ENCODE data around the gene TAF12.
"Not testable (repeated sequence)": the region's sequence is repeated elsewhere in the genome, so short reads cannot be mapped to it uniquely, and the experiment has no call there.

Gene TAF12

GRCh38 chr1:28642847-28643635 is at the start of gene TAF12:
Gene TAF12, minus strand, starts transcription at chr1:28643067. Its CDS starts 20,986 bp downstream, at chr1:28622081.
- peak within 1 kb of the TSS; percentile 97 for H3K9ac ChIP-seq (ENCODE audit: insufficient read length)
- peak within 1 kb of the TSS; percentile 86 for H3K4me3 ChIP-seq
- H3K36me3 ChIP-seq (ENCODE audit: insufficient read depth, low read length): no peaks in the 10 kb centered on the region
- TF ChIP-seq FOXP2 (optimal IDR thresholded peaks at IDR 0.05; ENCODE audit: control extremely low read depth, extremely low read length, insufficient read depth) (peak; percentile 95), POLR2AphosphoS5 (IDR thresholded peaks at IDR 0.05; ENCODE audit: borderline replicate concordance, low read depth, low read length) (peak; percentile 99), EZH2 (IDR thresholded peaks at IDR 0.05) (no peak)
- no peaks in the 10 kb centered on the region for H3K9me3 ChIP-seq (ENCODE audit: low read depth, low read length)
- DNase-seq (ENCODE audit: low read depth, low spot score): peak; percentile 86
- H3K27ac ChIP-seq: peak within 1 kb of the TSS; percentile 93

DNA sequence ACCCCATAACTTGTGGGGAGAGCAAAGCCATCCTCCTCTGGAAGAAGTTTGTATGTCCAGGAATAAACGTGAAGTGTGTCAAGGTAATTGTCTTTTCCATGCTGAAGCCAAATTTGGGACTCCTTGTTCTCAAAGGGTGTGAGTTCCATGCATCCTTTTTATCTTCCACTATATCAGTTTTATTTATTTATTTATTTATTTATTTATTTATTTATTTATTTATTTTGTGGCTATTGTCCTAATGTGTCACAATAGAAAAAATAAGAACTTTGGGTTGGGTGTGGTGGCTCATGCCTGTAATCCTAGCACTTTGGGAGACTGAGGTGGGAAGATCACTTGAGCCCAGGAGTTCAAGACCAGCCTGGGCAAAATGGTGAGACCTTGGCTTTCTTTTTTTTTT is 48.8 kb upstream of the TAF12 start:
- H3K4me3 ChIP-seq; H3K9ac ChIP-seq (ENCODE audit: insufficient read length); DNase-seq (ENCODE audit: low read depth, low spot score); H3K27ac ChIP-seq; H3K9me3 ChIP-seq (ENCODE audit: low read depth, low read length): not testable (repeated sequence)
- H3K36me3 ChIP-seq (ENCODE audit: insufficient read depth, low read length): peaks cover 18% of the 10 kb centered on the region

DNA sequence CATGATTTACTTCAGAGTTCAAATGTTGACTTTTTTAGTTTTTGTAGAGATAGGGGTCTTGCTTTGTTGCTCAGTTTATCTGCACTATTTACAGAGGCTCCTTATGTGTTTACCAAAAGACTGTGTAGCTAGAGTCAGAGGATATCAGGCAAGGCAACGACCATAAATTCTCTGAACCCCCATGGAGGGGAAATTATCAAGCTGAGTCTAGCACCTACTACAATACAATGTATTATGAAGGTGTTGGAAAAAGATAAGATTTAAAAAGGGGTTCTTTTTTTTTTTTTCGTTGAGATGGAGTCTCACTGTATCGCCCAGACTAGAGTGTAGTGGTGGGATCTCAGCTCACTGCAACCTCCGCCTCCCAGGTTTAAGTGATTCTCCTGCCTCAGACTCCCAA is 42.1 kb upstream of the TAF12 start:
- H3K9ac ChIP-seq (ENCODE audit: insufficient read length): no peak overlapping the region
- no peak for DNase-seq (ENCODE audit: low read depth, low spot score)
- no peak overlapping the region for H3K27ac ChIP-seq
- no peak for TF ChIP-seq EZH2 (IDR thresholded peaks at IDR 0.05)
- no peak for TF ChIP-seq FOXP2 (optimal IDR thresholded peaks at IDR 0.05; ENCODE audit: control extremely low read depth, extremely low read length, insufficient read depth)
- TF ChIP-seq POLR2AphosphoS5 (IDR thresholded peaks at IDR 0.05; ENCODE audit: borderline replicate concordance, low read depth, low read length): no peak
- H3K9me3 ChIP-seq (ENCODE audit: low read depth, low read length): no peaks in the 10 kb centered on the region
- peaks cover 5% of the 10 kb centered on the region; the same call in 1 of the 2 replicates for H3K36me3 ChIP-seq (ENCODE audit: insufficient read depth, low read length)
- H3K4me3 ChIP-seq: no peak overlapping the region

GRCh38 chr1:28682840-28683239 is 40.0 kb upstream of the TAF12 start:
- Histone ChIP-seq H3K4me3 (no peak overlapping the region), H3K27ac (no peak overlapping the region), H3K36me3 (ENCODE audit: insufficient read depth, low read length) (peaks cover 5% of the 10 kb centered on the region; the same call in 1 of the 2 replicates), H3K9me3 (ENCODE audit: low read depth, low read length) (no peaks in the 10 kb centered on the region), H3K9ac (ENCODE audit: insufficient read length) (no peak overlapping the region)
- TF ChIP-seq FOXP2 (optimal IDR thresholded peaks at IDR 0.05; ENCODE audit: control extremely low read depth, extremely low read length, insufficient read depth): no peak
- no peak for TF ChIP-seq EZH2 (IDR thresholded peaks at IDR 0.05)
- no peak for TF ChIP-seq POLR2AphosphoS5 (IDR thresholded peaks at IDR 0.05; ENCODE audit: borderline replicate concordance, low read depth, low read length)
- DNase-seq (ENCODE audit: low read depth, low spot score): no peak

DNA sequence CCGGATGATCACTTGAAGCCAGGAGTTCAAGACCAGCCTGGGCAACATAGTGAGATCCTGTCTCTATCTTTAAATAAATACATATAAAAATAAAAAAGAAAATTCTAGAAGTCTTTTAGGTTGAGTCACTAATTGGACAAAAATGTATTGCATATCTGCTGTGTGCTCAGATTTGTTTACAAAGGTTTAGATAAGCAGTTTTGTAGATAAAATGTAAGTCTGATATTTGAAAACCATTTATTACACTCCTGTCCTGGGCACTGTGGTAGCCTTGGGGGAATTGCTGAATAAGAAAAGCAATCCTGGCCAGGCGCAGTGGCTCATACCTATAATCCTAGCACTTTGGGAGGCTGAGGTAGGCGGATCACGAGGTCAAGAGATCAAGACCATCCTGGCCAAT is 37.3 kb upstream of the TAF12 start:
- TF ChIP-seq POLR2AphosphoS5 (IDR thresholded peaks at IDR 0.05; ENCODE audit: borderline replicate concordance, low read depth, low read length) (no peak), FOXP2 (optimal IDR thresholded peaks at IDR 0.05; ENCODE audit: control extremely low read depth, extremely low read length, insufficient read depth) (no peak), EZH2 (IDR thresholded peaks at IDR 0.05) (no peak)
- Histone ChIP-seq H3K27ac (no peak overlapping the region), H3K9me3 (ENCODE audit: low read depth, low read length) (no peaks in the 10 kb centered on the region), H3K9ac (ENCODE audit: insufficient read length) (no peak overlapping the region), H3K4me3 (no peak overlapping the region), H3K36me3 (ENCODE audit: insufficient read depth, low read length) (peaks cover 5% of the 10 kb centered on the region; the same call in 1 of the 2 replicates)
- no peak for DNase-seq (ENCODE audit: low read depth, low spot score)

GRCh38 chr1:28675924-28676257 is 33.0 kb upstream of the TAF12 start:
- Histone ChIP-seq H3K9ac (ENCODE audit: insufficient read length) (no peak overlapping the region), H3K27ac (peak overlapping the region; percentile 22; the same call in 1 of the 2 replicates), H3K9me3 (ENCODE audit: low read depth, low read length) (no peaks in the 10 kb centered on the region), H3K36me3 (ENCODE audit: insufficient read depth, low read length) (no peaks in the 10 kb centered on the region), H3K4me3 (no peak overlapping the region)
- TF ChIP-seq EZH2 (IDR thresholded peaks at IDR 0.05) (no peak), FOXP2 (optimal IDR thresholded peaks at IDR 0.05; ENCODE audit: control extremely low read depth, extremely low read length, insufficient read depth) (no peak), POLR2AphosphoS5 (IDR thresholded peaks at IDR 0.05; ENCODE audit: borderline replicate concordance, low read depth, low read length) (no peak)
- no peak for DNase-seq (ENCODE audit: low read depth, low spot score)

GRCh38 chr1:28672971-28673370 is 30.1 kb upstream of the TAF12 start:
- H3K27ac ChIP-seq; H3K4me3 ChIP-seq; H3K9ac ChIP-seq (ENCODE audit: insufficient read length); H3K9me3 ChIP-seq (ENCODE audit: low read depth, low read length); DNase-seq (ENCODE audit: low read depth, low spot score); H3K36me3 ChIP-seq (ENCODE audit: insufficient read depth, low read length): not testable (repeated sequence)

DNA sequence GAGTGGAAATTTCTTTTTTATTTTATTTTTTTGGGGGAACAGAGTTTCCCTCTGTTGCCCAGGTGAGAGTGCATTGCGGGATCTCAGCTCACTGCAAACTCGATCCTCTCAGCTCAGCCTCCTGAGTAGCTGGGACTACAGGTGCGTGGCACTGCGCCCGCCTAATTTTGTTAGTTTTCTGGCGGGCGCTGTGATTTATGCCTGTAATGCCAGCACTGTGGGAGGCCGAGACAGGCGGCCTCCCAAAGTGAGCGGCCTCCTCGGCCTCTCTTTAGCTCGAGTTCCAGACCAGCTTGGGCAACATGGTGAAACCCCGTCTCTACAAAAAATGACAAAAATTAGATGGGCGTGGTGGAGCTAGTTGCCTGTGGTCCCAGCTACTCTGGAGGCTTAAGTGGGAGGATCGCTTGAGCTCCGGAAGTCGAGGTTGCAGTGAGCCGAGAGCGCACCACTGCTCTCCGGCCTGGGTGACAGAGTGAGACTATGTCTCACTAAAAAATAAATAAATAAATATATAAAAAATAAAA is 28.4 kb upstream of the TAF12 start:
- TF ChIP-seq FOXP2 (optimal IDR thresholded peaks at IDR 0.05; ENCODE audit: control extremely low read depth, extremely low read length, insufficient read depth) (no peak), POLR2AphosphoS5 (IDR thresholded peaks at IDR 0.05; ENCODE audit: borderline replicate concordance, low read depth, low read length) (no peak), EZH2 (IDR thresholded peaks at IDR 0.05) (no peak)
- H3K36me3 ChIP-seq (ENCODE audit: insufficient read depth, low read length): no peaks in the 10 kb centered on the region
- no peak overlapping the region for H3K4me3 ChIP-seq
- DNase-seq (ENCODE audit: low read depth, low spot score): no peak
- H3K27ac ChIP-seq: 0 out of 2 replicates have a peak overlapping the region, but pooled peaks have one; percentile 42
- H3K9ac ChIP-seq (ENCODE audit: insufficient read length): no peak overlapping the region
- H3K9me3 ChIP-seq (ENCODE audit: low read depth, low read length): no peaks in the 10 kb centered on the region

Measured in SK-N-MC (cell line).